Measurements from ENCODE around the gene SYT4.
A peak's percentile ranks its signal among the peaks of the same experiment; 100 is the strongest.
"Not testable (repeated sequence)": the region's sequence is repeated elsewhere in the genome, so short reads cannot be mapped to it uniquely, and the experiment has no call there.

SYT4 gene

GRCh38 chr18:43277164-43277600 is at the start of gene SYT4:
TSS of gene SYT4 (minus strand) at chr18:43277490. CDS start at chr18:43277281, 209 bp downstream.
- peak; percentile 2 for DNase-seq

GRCh38 chr18:43322132-43322531 is 44.8 kb upstream of the SYT4 start:
- no peak for DNase-seq

GRCh38 chr18:43314941-43315340 is 37.7 kb upstream of the SYT4 start:
- no peak for DNase-seq

GRCh38 chr18:43312891-43313290 is 35.6 kb upstream of the SYT4 start:
- DNase-seq, result no peak

- DNase-seq, result no peak
Measured at GRCh38 chr18:43310239-43310638, 32.9 kb upstream of the SYT4 start.

- no peak for DNase-seq
Measured at GRCh38 chr18:43303376-43303775, 26.1 kb upstream of the SYT4 start.

GRCh38 chr18:43286187-43286586 is 8.9 kb upstream of the SYT4 start:
- DNase-seq, result not testable (repeated sequence)

GRCh38 chr18:43283299-43283698 is 6.0 kb upstream of the SYT4 start:
- no peak for DNase-seq

- DNase-seq, result no peak
Measured at GRCh38 chr18:43279015-43279744, 1.9 kb upstream of the SYT4 start.

- no peak for DNase-seq
Measured at GRCh38 chr18:43278355-43278754, 1.1 kb upstream of the SYT4 start.

GRCh38 chr18:43276491-43276890 is 799 bp downstream of the SYT4 start:
- no peak for DNase-seq

- no peak for DNase-seq
Measured at GRCh38 chr18:43275546-43275945, 1.7 kb downstream of the SYT4 start.

GRCh38 chr18:43274526-43274925 is 2.8 kb downstream of the SYT4 start:
- no peak for DNase-seq

- peak; percentile 33 for DNase-seq
Measured at GRCh38 chr18:43271593-43272432, 5.5 kb downstream of the SYT4 start.

GRCh38 chr18:43267818-43268217 is 9.5 kb downstream of the SYT4 start:
- DNase-seq, result no peak

GRCh38 chr18:43265465-43265864 is 11.8 kb downstream of the SYT4 start:
- no peak for DNase-seq

- DNase-seq, result no peak
Measured at GRCh38 chr18:43248610-43249249, 28.6 kb downstream of the SYT4 start.

- DNase-seq, result no peak
Measured at GRCh38 chr18:43247944-43248343, 29.3 kb downstream of the SYT4 start.

GRCh38 chr18:43238429-43238828 is 38.9 kb downstream of the SYT4 start:
- DNase-seq, result no peak

GRCh38 chr18:43236921-43237320 is 40.4 kb downstream of the SYT4 start:
- DNase-seq, result no peak

GRCh38 chr18:43234889-43235288 is 42.4 kb downstream of the SYT4 start:
- DNase-seq, result no peak

- no peak for DNase-seq
Measured at GRCh38 chr18:43222501-43222900, 54.8 kb downstream of the SYT4 start.

GRCh38 chr18:43220691-43221090 is 56.6 kb downstream of the SYT4 start:
- no peak for DNase-seq
